DND-41 (cell line): ENCODE results near the gene MMAB.

Experiments
- ATAC-seq: fragments of 200-7000 bp; cut with Tn5 transposase; 3 replicates; pipeline ENCODE4 v1.9.1; 2021; ENCODE audit warnings: low read depth; ENCODE audit not compliant: insufficient read depth
- DNase-seq: peaks from one replicate; pipeline ENCODE4 v3.0.0-alpha.2; 2020
- H2AFZ ChIP-seq: 2 replicates; pipeline ENCODE4 v1.6.0; 2012; ENCODE audit warnings: low read depth, low read length
- H3K27ac ChIP-seq: 2 replicates; pipeline ENCODE4 v1.5.1; 2012; ENCODE audit warnings: low read length, inconsistent platforms
- H3K27me3 ChIP-seq: fragments of 200-600 bp; sonication (generic); 2 replicates; pipeline ENCODE4 v1.6.0; 2012; ENCODE audit warnings: low read length, mild to moderate bottlenecking, inconsistent platforms; ENCODE audit not compliant: insufficient read depth, poor library complexity
- H3K36me3 ChIP-seq: 2 replicates; pipeline ENCODE4 v1.5.1; 2012; ENCODE audit warnings: low read length, inconsistent platforms; ENCODE audit not compliant: insufficient read depth
- H3K4me1 ChIP-seq: 2 replicates; pipeline ENCODE4 v1.5.1; 2012; ENCODE audit warnings: mild to moderate bottlenecking, low read length; ENCODE audit not compliant: insufficient read depth
- H3K4me2 ChIP-seq: 2 replicates; pipeline ENCODE4 v1.6.0; 2012; ENCODE audit warnings: mild to moderate bottlenecking, moderate library complexity, low read length, inconsistent platforms; ENCODE audit not compliant: insufficient read depth
- H3K4me3 ChIP-seq, 2 experiments: fragments of 200-600 bp in 1 of 2; shearing (Covaris generic) in 1 of 2; 2 replicates each; pipeline ENCODE4 v1.5.1; 2012 to 2016; ENCODE audit warnings: inconsistent platforms in 2 of 2, low read length in 2 of 2, mild to moderate bottlenecking in 2 of 2, low read depth in 1 of 2, moderate library complexity in 1 of 2
- H3K79me2 ChIP-seq: 2 replicates; pipeline ENCODE4 v1.6.0; 2012; ENCODE audit warnings: low read length, inconsistent platforms; ENCODE audit not compliant: insufficient read depth
- H3K9ac ChIP-seq: 2 replicates; pipeline ENCODE4 v1.6.0; 2012; ENCODE audit warnings: low read depth, mild to moderate bottlenecking, inconsistent platforms, low read length, moderate library complexity
- H3K9me3 ChIP-seq: 2 replicates; pipeline ENCODE4 v1.5.1; 2012; ENCODE audit warnings: low read length, moderate library complexity, mild to moderate bottlenecking, inconsistent platforms; ENCODE audit not compliant: insufficient read depth, severe bottlenecking
- H4K20me1 ChIP-seq: 2 replicates; pipeline ENCODE4 v1.6.0; 2012; ENCODE audit warnings: low read length; ENCODE audit not compliant: insufficient read depth
- CTCF ChIP-seq: IDR thresholded peaks from 2 replicates; pipeline ENCODE4 v1.5.1; 2012; ENCODE audit warnings: borderline replicate concordance, low read length, moderate library complexity, mild to moderate bottlenecking; ENCODE audit not compliant: poor library complexity, severe bottlenecking; ENCODE audit errors: extremely low read depth
- EZH2 ChIP-seq: IDR thresholded peaks from 3 replicates; pipeline ENCODE4 v1.6.1; 2012; ENCODE audit warnings: borderline replicate concordance, low read depth, mild to moderate bottlenecking, moderate library complexity, low read length, inconsistent platforms; ENCODE audit not compliant: severe bottlenecking

Gene MMAB

GRCh38 chr12:109568486-109568885 is 4.8 kb downstream of the MMAB start:
- no peak for ATAC-seq
- TF ChIP-seq EZH2 = no peak
- TF ChIP-seq CTCF = no peak
- Histone ChIP-seq H3K27me3 (no peaks in the 10 kb centered on the region), H3K27ac (no peak overlapping the region), H2AFZ (no peak overlapping the region), H3K4me2 (no peak overlapping the region), H3K4me1 (peaks cover 21% of the 10 kb centered on the region), H3K9me3 (no peaks in the 10 kb centered on the region), H3K9ac (no peak overlapping the region), H3K79me2 (peaks cover 13% of the 10 kb centered on the region), H4K20me1 (no peaks in the 10 kb centered on the region; the same call in 1 of the 2 replicates), H3K36me3 (peaks cover 73% of the 10 kb centered on the region), H3K4me3 (no peak overlapping the region)
- no peak for DNase-seq

GRCh38 chr12:109567967-109568366 is 5.3 kb downstream of the MMAB start:
- Histone ChIP-seq H3K27ac (no peak overlapping the region), H3K27me3 (no peaks in the 10 kb centered on the region), H3K4me2 (no peak overlapping the region), H3K9me3 (no peaks in the 10 kb centered on the region), H3K79me2 (peaks cover 10% of the 10 kb centered on the region), H3K4me1 (peaks cover 18% of the 10 kb centered on the region), H3K36me3 (peaks cover 78% of the 10 kb centered on the region), H3K4me3 (no peak overlapping the region), H4K20me1 (no peaks in the 10 kb centered on the region; the same call in 1 of the 2 replicates), H3K9ac (no peak overlapping the region), H2AFZ (no peak overlapping the region)
- DNase-seq (no peak), ATAC-seq (no peak)
- TF ChIP-seq EZH2 = no peak

GRCh38 chr12:109567296-109567695 is 6.0 kb downstream of the MMAB start:
- Histone ChIP-seq H3K79me2 (peaks cover 3% of the 10 kb centered on the region; the same call in 1 of the 2 replicates), H3K36me3 (peaks cover 85% of the 10 kb centered on the region), H3K9ac (no peak overlapping the region), H3K9me3 (no peaks in the 10 kb centered on the region), H3K4me3 (no peak overlapping the region), H3K27ac (no peak overlapping the region), H3K27me3 (no peaks in the 10 kb centered on the region), H3K4me2 (no peak overlapping the region), H3K4me1 (peaks cover 11% of the 10 kb centered on the region), H2AFZ (no peak overlapping the region), H4K20me1 (no peaks in the 10 kb centered on the region; the same call in 1 of the 2 replicates)
- TF ChIP-seq EZH2 = no peak
- TF ChIP-seq CTCF = no peak
- ATAC-seq (no peak), DNase-seq (no peak)

GRCh38 chr12:109566424-109566823 is 6.9 kb downstream of the MMAB start:
- Histone ChIP-seq H3K36me3 (peaks cover 87% of the 10 kb centered on the region), H2AFZ (no peak overlapping the region), H3K79me2 (no peaks in the 10 kb centered on the region), H4K20me1 (no peaks in the 10 kb centered on the region; the same call in 1 of the 2 replicates), H3K4me3 (no peak overlapping the region), H3K9ac (no peak overlapping the region), H3K4me1 (peaks cover 3% of the 10 kb centered on the region; the same call in 1 of the 2 replicates), H3K27me3 (no peaks in the 10 kb centered on the region), H3K27ac (no peak overlapping the region), H3K9me3 (no peaks in the 10 kb centered on the region), H3K4me2 (no peak overlapping the region)
- DNase-seq (no peak), ATAC-seq (no peak)
- TF ChIP-seq CTCF (no peak), EZH2 (no peak)
